DMS53 (cell line): ENCODE data around the gene CD3D.
"Not testable (repeated sequence)": the region's sequence is repeated elsewhere in the genome, so short reads cannot be mapped to it uniquely, and the experiment has no call there.

ENCODE experiments used
- DNase-seq: peaks from one replicate; lab custom pipeline; 2025; lab: John Stamatoyannopoulos, UW

The CD3D gene

DNA sequence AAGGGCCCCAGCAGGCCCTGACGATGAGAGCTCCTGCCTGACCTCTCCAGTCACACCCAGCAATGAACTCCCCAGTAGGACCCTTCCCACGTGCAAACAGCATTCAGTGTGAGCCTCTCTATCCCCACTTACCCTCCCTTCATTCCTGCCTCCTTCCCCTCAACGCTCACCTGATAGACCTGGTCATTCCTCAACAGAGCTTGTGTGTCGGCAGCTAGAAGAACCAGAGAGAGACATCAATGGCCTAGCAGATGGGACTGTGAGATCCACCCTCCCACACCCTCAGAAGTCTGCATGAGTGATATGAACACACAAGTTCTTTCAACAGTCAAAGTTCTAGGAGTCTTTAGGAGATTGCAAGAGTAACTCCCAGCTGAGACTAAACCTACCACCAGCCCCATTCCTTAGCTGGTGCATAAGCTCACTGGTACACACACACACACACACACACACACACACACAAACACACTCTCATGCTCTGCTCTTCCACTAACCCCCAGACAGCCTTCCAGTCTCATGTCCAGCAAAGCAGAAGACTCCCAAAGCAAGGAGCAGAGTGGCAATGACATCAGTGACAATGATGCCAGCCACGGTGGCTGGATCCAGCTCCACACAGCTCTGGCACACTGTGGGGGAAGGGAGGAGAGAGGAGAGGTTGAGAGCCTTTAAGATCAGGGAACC lies 3.1 kb downstream of the CD3D start:
- no peak for DNase-seq

DNA sequence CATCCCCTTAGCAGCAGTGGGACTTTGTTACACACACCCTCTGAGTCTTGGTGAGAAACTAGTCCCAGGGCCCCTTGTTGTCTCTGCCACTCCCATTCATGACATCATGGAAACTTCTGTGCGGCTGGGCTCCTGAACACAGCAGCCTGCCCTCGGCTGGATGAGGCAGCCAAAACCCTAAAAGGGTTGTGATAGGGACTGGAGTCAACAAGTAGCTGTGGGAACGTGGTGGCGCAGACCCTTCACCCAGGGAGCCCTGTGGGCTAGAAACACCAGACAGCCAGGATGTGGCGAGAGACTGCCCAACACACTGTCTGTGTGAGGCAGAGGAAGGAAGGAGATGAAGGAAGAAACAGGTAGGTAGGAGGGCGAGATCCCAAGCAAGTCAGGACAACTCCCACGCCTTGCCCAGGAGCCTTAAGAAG lies 3.9 kb downstream of the CD3D start:
- no peak for DNase-seq

DNA sequence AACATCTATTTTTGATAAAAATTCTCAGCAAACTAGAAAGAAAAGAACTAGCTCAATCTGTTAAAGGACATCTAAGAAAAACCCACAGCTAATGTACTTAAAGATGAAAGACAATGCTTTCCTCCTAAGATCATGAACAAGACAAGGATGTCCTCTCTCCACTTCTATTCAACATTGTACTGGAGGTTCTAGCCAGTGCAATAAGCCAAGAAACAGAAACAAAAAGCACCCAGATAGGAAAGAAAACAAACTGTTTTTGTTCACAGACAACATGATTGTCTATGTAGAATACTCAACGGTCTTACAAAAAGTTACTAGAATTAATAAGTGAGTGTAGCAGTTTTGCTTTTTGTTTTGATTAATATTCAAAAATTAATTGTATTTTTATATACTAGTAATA lies 7.8 kb downstream of the CD3D start:
- DNase-seq, result no peak

DNA sequence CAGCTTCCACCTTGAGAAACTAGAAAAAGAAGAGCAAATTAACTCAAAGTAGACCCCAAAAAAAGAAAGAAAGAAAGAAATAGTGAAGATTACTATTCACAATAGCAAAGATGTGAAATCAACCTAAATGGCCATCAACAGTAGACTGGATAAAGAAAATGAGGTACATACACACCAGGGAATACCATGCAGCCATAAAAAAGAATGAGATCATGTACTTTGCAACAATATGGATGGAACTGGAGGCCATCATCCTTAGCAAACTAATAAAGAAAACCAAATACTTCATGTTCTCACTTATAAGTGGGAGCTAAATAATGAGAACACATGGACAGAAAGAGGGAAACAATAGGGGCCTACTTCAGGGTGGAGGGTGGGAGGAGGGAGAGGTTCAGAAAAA lies 13.8 kb downstream of the CD3D start:
- DNase-seq, result no peak

DNA sequence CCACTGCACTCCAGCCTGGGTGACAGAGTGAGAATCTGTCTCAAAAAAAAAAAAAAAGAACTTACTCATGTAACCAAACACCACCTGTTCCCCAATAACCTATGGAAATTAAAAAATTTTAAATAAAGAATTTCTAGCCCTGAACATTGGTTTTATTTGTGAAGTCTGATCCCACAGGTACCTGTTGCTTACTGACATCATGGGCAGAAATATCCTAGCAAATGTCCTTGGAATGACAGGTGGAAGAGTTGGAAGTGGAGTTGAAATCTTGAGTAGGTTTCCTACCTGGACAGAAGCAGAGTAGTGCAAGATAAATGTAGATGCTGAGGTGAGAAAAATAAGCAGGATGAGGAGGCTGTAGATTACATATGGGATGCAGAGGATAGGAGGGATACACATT lies 17.2 kb downstream of the CD3D start:
- no peak for DNase-seq

DNA sequence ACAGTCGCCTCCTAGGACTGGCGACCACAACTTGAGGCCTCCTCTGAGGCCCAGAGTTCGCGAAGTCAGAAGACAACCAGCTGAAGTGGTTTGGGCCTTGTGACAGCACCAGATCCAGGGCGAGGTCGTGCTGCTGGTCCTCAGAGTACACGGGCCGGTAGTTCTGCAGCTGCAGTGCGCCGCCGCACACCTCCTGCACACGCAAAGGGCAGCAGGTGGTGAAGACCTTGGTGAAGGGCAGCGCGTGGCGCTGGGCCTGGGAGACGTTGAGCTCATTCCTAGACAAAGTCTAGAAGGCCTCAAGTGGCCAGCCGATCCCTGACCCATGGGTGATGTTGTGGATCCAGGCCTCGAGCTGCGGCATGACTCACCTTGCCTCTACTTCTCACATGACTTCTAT lies 19.8 kb downstream of the CD3D start:
- DNase-seq, result peak; percentile 19

DNA sequence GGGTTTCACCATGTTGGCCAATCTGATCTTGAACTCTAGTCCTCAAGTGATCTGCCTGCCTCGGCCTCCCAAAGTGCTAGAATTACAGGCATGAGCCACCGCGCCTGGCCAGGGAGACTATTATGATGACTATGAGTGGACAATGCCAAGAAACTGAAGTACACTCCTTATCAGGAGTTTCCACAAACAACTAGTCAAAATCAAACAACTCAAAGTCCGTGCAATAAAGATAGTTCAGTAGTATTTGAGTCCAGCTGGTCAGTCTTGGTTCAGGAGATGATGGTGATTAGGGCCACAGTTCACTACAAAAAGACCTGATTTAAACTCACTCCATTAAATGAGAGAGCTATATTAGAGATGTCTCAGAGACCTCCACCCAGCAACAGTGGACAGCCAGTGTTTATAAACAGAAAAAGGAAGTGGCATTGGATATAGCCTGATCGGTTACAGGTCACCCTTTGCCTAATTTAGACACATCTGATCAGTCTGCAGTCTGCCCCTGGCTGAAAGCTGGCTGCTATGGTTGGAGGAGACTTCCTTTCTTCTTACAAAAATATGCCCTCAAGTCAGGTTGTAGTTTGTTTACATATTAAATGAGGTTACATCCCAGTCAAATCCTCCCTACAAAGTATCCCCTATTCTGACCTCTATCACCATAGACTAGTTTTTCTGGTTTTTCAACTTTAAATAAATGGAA lies 21.0 kb downstream of the CD3D start:
- peak; percentile 77 for DNase-seq

DNA sequence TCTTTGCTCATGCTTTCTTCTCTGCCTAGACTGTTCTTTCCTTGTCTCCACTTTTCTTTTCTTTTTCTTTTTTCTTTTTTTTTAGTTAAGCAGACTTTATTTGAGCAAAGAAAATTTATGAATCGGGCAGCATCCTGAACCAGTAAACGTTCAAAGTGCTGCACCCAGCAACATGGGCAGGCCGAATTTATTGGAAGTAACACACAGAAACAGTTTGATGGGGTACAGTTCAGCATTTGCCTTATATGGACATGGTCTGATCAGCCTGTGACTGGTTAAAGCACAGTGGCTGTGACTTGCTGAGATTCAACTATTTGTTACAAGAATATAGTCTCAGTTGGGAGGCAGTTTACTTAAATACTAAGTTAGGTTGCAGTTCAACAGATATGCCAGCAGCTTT lies 22.0 kb downstream of the CD3D start:
- DNase-seq, result no peak

DNA sequence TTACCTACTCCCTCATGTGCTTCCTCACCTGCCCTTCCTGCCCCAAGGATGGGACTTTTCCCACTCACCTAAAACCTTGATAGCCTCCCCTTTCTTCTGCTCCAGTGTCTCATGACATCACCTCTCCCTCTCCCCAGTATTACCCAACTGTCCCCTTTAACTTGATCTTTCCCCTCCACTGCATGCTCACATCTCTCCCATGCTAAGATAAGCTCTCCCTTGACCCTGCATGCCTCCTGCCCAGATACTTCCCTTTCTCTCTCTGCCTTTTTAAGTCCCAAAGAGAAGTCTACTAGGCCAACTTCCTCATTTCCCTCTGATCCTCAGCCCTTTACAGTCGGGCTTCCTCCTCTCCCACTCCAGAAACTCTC lies 23.2 kb downstream of the CD3D start:
- DNase-seq, result no peak

DNA sequence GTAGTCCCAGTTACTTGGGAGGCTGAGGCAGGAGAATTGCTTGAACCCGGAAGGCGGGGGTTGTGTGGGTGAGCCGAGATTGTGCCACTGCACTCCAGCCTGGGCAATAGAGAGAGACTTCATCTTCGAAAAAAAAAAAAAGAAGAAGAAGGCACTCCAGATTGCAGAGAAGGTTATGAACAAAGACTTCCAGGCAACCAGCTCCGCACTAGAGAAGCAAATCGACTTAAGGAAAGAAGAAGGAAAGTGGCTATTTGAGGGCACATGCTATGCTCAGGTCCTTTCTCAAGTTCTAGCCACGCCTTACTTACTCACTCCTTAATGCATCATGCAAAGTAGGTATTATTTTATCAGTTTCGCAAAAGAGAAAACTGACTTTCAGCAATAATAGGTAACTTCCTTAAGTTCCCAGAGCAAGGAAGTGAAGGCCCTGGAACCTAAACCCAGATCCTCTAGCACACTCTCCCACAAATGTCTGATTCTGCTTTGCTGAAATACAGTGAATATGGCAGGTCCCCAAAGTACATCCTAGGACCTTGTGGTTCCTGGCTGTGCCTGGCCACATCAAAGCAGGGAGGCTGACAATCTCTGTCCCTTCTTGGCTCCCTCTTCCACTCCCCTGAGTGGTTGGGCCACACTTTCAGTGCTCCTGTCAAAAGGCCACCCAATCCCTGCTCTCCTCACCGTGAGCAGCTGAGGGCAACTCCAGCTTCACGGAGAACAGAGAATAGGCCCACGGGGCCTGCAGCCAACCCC lies 23.7 kb downstream of the CD3D start:
- DNase-seq, result no peak

DNA sequence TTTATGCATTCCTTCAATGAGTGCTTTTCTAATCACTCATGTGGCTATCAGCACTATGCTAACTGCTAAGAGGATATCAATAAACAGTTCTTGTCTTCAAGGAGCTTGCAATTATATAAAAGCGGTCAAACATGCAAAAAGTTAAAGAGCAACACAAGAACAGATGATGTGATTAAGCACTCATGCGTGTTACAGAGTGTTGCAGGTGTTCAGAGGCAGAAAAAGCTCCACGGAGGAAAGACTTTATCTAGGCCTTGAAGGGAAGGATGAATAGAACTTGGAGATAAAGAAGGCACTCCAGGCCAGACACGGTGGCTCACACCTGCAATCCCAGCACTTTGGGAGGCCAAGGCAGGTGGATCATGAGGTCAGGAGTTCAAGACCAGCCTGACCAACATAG lies 24.4 kb downstream of the CD3D start:
- no peak for DNase-seq

DNA sequence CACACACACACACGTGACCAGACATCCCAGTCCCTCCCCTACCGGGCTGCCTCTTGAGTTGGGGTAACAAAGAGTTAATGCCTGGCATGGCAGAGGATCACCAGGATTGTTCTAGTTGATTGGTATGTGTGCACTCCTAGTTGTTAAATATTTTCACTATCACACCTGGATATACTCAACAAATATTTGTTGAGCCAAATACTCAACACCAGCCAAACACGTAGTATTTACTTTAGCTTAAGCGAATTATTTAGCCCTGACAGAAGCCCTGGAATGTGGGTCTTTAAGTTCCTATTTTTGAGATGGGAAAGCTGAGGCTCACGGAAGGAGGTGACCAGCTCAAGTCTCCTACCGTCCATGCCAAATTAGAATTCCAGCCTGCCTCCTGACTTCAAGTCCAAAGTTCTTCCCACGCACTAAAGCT lies 27.5 kb downstream of the CD3D start:
- peak; percentile 89 for DNase-seq

DNA sequence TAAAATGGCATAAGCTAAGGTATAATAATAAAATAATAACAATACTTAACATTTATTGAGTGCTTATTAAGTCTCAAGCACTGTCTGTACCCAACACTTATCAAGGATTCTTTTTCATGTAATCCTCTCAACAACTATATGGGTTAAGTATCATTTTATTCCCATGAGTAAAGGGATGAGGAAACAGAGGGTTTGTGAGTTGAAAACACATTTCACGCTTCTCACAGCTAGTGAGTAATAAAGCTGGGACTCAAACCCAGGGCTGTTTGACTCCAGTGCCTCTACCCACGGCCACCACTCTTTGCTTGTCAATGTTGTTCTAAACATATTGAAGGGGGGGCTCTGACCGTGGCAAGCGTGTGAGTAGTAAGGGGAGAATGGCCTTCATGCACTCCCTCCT lies 29.3 kb downstream of the CD3D start:
- no peak for DNase-seq

DNA sequence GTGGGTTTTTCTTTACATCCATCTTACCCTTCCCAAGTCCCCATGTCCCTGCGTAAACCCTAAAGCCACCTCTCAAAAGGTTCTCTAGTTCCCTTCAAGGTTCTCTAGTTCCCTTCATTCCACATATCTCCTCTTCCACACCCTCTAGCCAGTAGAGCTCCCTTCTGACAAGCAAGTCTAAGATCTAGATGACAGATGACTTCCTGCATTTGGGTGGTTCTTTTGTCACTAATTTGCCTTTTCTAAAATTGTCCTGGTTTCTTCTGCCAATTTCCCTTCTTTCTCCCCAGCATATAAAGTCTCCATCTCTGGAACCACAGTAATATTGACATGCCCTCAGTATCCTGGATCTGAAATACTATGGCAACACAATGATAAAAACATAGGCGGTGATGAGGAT lies 30.2 kb downstream of the CD3D start:
- no peak for DNase-seq

DNA sequence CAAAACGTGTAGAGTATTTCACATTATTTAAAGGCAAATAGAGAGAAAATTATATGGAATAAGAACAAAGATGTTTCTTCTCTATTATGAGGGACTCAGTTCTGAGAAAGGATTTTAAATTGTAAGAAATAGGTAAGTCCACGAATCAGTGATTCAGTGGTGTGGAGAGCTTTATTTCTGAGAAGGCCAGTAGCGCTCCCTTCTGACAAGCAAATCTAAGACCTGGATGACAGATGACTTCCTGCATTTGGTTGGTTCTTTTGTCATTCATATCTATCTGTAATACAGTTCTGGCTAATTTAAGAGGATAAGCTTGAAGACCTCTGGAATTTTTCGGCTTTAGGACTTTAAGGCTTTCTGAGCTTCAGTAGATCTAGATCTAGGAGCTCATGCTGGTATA lies 31.0 kb downstream of the CD3D start:
- DNase-seq, result no peak

DNA sequence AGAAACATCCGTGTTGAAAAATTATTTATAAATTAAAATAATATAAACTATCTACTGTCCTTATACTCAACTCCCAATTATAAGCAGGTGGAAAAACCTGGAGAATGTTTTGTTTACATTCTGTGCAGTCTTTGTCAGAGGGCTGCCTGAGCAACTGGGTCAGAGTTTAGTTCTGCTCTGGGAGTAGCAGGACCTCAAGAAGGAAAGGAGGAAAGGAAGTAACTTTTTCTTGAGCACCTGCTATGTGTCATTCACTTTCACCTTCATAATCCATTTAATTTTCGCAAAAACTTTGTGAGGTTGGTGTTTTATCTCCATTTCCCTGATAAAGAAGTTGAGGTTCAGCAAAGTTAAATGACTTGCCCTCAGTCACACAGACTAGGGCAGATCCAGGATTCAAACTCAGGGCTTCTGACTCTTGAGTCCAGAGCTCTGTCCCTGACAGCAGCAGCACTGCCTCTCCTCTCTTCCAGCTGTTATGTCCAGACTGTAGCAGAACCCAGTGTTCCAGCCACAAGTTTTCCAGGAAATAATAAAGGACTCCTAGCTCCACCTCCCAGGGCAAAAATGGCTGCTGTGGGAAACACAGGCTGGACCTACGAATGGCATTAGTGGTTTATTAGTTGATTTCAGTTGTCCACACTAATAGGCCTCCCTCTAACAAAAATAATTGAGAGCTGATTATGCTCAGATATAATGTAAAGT lies 31.6 kb downstream of the CD3D start:
- no peak for DNase-seq

DNA sequence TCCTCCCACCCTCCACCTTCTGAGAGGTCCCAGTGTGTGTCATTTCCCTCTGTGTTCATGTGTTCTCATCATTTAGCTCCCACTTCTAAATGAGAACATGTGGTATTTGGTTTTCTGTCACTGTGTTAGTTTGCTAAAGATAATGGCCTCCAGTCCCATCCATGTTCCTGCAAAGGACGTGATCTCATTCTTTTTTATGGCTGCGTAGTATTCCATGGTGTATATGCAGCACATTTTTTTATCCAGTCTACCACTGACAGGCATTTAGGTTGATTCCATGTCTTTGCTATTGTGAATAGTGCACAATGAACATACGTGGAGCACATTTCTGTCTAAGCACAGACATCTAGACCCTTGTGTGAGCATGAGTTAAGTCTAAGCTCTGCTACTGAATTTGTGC lies 32.2 kb downstream of the CD3D start:
- no peak for DNase-seq

DNA sequence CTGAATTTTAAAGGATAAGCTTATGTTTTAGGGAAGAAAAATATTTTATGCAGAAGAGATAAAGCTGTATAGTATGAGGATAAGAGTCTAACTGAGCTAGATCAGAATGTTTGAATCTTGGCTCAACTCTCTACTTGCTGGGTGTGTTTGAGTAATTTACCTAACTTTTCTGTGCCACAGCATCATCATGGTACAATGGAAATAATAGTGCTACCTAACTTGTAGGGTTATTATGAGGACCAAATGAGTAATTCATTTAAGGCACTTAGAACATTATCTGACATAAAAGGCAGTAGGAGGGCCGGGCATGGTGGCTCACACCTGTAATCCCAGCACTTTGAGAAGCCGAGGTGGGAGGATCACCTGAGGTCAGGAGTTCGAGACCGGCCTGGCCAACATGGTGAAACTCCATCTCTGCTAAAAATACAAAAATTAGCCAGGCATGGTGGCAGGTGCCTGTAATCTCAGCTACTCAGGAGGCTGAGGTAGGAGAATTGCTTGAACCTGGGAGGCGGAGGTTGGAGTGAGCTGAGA lies 33.4 kb downstream of the CD3D start:
- not testable (repeated sequence) for DNase-seq

DNA sequence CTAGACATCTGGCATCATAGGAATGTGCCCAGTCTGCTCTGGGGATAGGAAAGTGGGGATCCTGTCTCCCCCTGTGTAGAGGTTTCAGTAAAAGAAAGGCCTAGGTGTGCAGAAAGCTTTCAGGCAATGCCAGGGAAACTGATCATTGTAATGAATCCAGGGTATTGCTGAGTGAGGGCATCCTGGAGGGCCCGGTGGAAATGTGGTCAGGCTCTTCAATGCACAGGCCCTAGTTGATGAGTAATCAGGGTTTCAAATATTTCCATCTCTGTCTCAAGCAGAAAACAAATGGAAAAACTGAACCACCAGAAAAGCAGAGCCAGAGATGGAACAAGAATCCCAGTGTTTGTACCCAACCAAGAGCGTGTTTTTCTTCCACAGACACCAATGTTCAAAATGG lies 35.9 kb downstream of the CD3D start:
- DNase-seq, result no peak

DNA sequence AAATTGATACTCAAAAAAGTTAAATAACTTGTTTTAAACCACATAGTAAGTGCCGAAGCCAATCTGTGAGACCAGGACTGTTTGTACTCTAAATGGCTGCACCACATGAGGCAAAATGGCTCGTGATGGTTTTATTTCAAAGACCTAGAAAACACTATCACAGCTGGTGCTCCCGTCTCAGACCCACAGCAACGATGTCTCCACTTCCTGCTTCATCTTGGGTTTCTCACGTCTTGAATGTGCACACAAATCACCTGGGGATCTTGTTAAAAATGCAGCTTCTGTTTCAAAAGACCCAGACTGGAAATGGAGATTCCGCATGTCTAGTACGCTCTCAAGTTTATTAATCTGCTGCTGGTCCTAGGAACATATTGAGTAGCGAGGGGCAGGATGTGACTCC lies 36.8 kb downstream of the CD3D start:
- DNase-seq, result no peak

DNA sequence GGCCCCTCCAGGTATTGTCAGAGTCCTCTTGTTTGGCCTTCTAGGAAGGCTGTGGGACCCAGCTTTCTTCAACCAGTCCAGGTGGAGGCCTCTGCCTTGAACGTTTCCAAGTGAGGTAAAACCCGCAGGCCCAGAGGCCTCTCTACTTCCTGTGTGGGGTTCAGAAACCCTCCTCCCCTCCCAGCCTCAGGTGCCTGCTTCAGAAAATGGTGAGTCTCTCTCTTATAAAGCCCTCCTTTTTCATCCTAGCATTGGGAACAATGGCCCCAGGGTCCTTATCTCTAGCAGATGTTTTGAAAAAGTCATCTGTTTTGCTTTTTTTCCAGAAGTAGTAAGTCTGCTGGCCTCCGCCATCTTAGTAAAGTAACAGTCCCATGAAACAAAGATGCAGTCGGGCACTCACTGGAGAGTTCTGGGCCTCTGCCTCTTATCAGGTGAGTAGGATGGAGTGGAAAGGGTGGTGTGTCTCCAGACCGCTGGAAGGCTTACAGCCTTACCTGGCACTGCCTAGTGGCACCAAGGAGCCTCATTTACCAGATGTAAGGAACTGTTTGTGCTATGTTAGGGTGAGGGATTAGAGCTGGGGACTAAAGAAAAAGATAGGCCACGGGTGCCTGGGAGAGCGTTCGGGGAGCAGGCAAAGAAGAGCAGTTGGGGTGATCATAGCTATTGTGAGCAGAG lies 37.8 kb downstream of the CD3D start, which contains the start of gene CD3E:
Gene CD3E, plus strand, starts transcription at position 163 of the 681 bp plus-strand sequence. Its CDS starts 223 bp downstream, at position 386.
- no peak for DNase-seq

DNA sequence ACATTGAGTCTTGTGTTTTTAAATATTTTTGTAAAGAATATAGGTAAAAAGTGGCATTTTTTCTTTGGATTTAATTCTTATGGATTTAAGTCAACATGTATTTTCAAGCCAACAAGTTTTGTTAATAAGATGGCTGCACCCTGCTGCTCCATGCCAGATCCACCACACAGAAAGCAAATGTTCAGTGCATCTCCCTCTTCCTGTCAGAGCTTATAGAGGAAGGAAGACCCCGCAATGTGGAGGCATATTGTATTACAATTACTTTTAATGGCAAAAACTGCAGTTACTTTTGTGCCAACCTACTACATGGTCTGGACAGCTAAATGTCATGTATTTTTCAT lies 38.3 kb downstream of the CD3D start:
- DNase-seq, result no peak
